HL-60/S4 treated with phorbol 12-myristate 13-acetate at 8.2 ng/mL for 4 days and 3 days (cell line): ENCODE data around the gene ATXN7.

Experiments
- in situ Hi-C: fragments of 300-500 bp; cut with MboI; formaldehyde crosslinking; loops from 2 replicates; pipeline ENCODE4 v1.15.0; 2022; ENCODE audit warnings: low sequenced_read_pairs

ATXN7 gene

DNA sequence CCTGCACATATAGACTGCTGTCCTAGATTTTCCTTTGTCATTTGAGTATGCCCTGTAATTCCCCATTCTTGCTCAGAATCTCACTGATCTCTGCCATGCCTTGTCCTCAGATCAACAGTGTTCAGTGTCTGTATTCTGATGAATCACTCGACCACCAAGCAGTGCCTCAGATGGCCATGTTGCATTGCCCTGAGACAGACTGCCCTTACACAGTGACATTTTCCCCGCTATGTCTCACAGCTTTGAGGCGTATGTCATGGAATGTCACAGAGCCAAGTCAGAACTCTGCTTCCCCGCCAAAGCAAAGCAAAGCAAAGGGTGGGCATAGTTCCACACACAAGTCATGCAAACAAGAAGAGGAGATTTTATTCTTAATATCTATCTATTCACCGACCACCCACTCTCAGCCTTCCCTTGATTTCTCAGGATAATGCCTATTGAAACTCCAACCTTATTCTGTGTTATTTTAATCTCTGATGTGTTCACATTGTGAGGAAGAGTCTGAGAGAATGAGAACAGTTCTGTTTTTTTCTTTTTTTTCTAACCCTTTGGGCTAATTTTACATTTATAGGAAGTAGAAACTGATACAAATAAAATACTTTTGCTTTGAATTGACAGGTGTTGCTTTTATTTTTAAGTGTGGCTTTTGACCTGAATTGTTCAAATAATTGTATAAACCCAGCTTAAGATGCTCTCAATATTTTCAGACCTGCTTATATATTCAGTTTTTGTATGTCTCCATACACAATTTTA is 176.5 kb downstream of the ATXN7 start:
- in situ Hi-C loops, result loop anchor here (25.0 kb wide), 1 partner anchor 447 kb away; no protein-coding TSS in a partner anchor

DNA sequence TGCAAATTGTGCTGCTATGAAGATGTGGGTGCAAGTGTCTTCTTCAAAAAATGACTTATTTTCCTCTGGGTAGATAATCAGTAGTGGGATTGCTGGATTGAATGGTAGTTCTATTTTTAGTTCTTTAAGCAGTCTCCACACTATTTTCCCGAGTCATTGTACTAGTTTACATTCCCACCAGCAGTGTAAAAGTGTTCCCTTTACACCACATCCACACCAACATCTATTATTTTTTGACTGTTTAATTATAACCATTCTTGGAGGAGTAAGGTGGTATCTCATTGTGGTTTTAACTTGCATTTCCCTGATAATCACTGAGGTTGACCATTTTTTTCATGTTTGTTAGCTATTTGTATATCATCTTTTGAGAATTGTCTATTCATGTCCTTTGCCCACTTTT is 179.3 kb downstream of the ATXN7 start:
- in situ Hi-C loops, result loop anchor here (25.0 kb wide), 1 partner anchor 444 kb away; no protein-coding TSS in a partner anchor

DNA sequence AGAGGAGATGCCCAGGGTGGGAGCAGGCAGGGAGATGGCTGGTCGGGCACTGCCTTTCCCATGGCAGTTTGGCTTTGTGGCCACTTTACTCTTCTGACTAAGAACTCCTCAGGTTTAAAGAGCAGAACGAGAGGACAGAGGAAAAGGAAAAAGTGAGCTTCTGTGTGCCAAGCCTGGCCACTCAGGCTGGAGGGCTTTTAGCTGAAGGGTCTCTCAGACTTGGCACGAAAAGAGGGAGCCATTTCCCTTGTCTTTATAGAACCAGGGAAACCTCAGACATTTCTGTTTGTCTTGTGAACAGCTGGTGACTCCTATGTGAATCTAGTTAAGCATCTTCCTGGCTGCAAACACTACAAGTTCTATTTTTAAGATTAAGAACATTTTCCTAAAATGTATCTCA is 182.9 kb downstream of the ATXN7 start:
- in situ Hi-C loops, result loop anchor here (25.0 kb wide), 1 partner anchor 441 kb away; no protein-coding TSS in a partner anchor

DNA sequence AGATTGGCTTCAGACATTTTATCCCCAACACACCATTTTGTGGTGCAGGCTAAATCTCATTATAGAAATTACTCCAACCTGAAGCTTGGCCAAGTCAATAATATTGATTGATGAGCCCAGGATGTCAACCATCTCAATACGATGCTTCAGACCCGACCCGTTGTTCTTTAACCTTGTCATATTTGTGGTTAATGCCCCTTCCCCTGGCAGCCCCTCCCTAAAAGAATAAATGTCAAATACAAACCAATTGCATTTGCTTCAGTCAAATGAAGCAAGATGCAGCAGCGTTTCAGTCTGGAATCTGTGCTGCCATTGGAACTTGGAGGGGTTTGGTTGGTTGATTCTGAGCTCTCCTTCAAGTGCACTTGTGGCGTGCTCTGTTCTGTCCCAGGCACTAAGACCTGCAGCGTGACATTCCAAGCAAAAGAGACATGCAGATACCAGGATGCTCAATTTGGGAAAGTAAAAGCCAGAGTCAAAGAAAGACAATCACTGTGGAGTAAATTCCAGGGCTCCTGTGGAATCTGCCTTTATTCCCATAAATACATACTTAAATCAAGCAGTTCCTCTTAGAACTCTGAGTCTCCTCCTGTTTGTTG is 183.4 kb downstream of the ATXN7 start:
- in situ Hi-C loops, result loop anchor here (25.0 kb wide), 1 partner anchor 440 kb away; no protein-coding TSS in a partner anchor

- in situ Hi-C loops, result loop anchor here (25.0 kb wide), 1 partner anchor 440 kb away; no protein-coding TSS in a partner anchor
Observed at GRCh38 chr3:64047787-64048186, 184.1 kb downstream of the ATXN7 start.

DNA sequence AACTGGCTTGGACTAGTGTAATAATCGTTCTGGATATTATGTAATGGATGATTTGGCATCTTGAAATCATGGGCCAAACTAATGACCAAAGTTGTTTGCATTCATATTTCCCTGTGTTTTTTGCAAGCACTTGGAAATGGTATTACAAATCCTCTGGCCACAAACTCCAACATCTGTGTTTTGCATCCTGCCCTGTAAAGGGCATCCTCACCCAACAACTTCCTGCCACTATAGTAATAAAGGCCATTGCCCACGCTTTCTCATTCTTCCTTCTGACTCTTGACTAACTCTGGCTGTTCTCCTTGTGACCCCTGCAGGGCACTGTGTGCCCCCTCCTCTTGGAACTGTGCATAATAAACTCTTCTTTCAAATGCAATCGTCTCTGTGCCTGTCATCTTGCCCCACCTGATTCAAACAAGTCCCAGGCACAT is 185.0 kb downstream of the ATXN7 start:
- in situ Hi-C loops, result loop anchor here (25.0 kb wide), 1 partner anchor 439 kb away; no protein-coding TSS in a partner anchor

- in situ Hi-C loops, result loop anchor here (25.0 kb wide), 1 partner anchor 438 kb away; no protein-coding TSS in a partner anchor
Observed at GRCh38 chr3:64049136-64049535, 185.5 kb downstream of the ATXN7 start.

DNA sequence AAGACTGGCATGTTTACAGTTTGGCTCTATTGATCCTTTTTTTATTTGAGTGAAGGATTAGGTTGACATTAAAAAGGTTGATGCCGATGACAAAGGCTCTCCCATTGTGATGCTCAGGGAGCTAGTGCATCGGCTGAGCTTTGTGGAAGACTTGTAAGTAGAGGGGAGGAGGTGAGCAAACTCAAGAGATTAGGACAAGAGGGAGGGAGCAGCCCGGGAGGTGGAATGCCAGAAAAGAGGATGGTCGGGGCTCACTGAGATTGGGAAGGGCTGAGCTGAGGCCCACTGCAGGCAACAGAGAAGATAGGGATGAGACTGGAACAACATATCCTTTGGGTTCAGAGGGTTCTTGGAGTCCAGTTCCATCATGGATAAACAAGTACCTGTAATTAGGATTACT is 186.2 kb downstream of the ATXN7 start:
- in situ Hi-C loops, result loop anchor here (25.0 kb wide), 1 partner anchor 437 kb away; no protein-coding TSS in a partner anchor
